Panc1 (cell line): ENCODE results near the gene DFFB. TPM values are rescaled to one million over a fixed set of nuclear protein-coding genes. Genes with fewer than 3 reads are reported as not detected.

ENCODE experiments used
- ATAC-seq: fragments of 200-7000 bp; cut with Tn5 transposase; 2 replicates; pipeline ENCODE4 v1.9.1; 2020; ENCODE audit warnings: mild to moderate bottlenecking, moderate library complexity
- BruUV-seq: library from RNA; stranded (reverse); fragments of 400-500 nt; replicated peaks from 2 replicates; lab custom pipeline; 2021; lab: Mats Ljungman, UMichigan
- CTCF ChIA-PET: fragments of 300-600 bp; sonication (Branson Sonifier 250); formaldehyde crosslinking; loops from one replicate; lab custom pipeline; 2022; ENCODE audit warnings: antibody characterized with exemption; lab: Charles Lee
- POLR2A ChIA-PET: fragments of 300-600 bp; sonication (Branson Sonifier 250); formaldehyde crosslinking; loops from one replicate; lab custom pipeline; 2022; ENCODE audit warnings: antibody characterized with exemption; lab: Charles Lee
- DNase-seq: peaks from one replicate; pipeline ENCODE4 v3.0.0-alpha.2; 2010; ENCODE audit warnings: low read depth, low spot score
- H3K27ac ChIP-seq: 2 replicates; pipeline ENCODE4 v1.5.1; 2011; ENCODE audit warnings: mild to moderate bottlenecking, low read length, inconsistent platforms
- H3K27me3 ChIP-seq: fragments of 200-500 bp; sonication (Bioruptor generic); 2 replicates; pipeline ENCODE4 v1.6.0; 2014; ENCODE audit warnings: low read length, inconsistent platforms; ENCODE audit not compliant: control insufficient read depth, insufficient read depth
- H3K36me3 ChIP-seq: fragments of 200-500 bp; sonication (Bioruptor generic); 2 replicates; pipeline ENCODE4 v1.5.1; 2014; ENCODE audit warnings: inconsistent platforms, mild to moderate bottlenecking, low read length, moderate library complexity; ENCODE audit not compliant: control insufficient read depth, insufficient read depth
- H3K4me1 ChIP-seq: 2 replicates; pipeline ENCODE4 v1.5.1; 2011; ENCODE audit warnings: inconsistent platforms, mild to moderate bottlenecking, low read length, moderate library complexity; ENCODE audit not compliant: control insufficient read depth, insufficient read depth
- H3K4me3 ChIP-seq, 2 experiments: 2 replicates each; pipeline ENCODE4 v1.5.1; 2011 to 2012; ENCODE audit warnings: low read depth in 2 of 2, low read length in 2 of 2, mild to moderate bottlenecking in 2 of 2, inconsistent platforms in 1 of 2, moderate library complexity in 1 of 2
- H3K9me3 ChIP-seq: fragments of 200-500 bp; sonication (Bioruptor generic); 2 replicates; pipeline ENCODE4 v1.5.1; 2014; ENCODE audit warnings: low read depth, mild to moderate bottlenecking, inconsistent platforms, low read length, moderate library complexity; ENCODE audit not compliant: control insufficient read depth, insufficient read depth
- POLR2AphosphoS5 ChIP-seq: IDR thresholded peaks from 2 replicates; pipeline ENCODE4 v1.6.1; 2012; ENCODE audit warnings: mild to moderate bottlenecking, low read depth, low read length, moderate library complexity
- SIN3A ChIP-seq: IDR thresholded peaks from 2 replicates; pipeline ENCODE4 v1.6.1; 2012; ENCODE audit warnings: low read depth, mild to moderate bottlenecking, low read length, moderate library complexity, borderline replicate concordance; ENCODE audit not compliant: insufficient read depth
- TCF7L2 ChIP-seq: IDR thresholded peaks from 2 replicates; pipeline ENCODE4 v1.6.1; 2011; ENCODE audit warnings: mild to moderate bottlenecking, low read depth, low read length, inconsistent platforms
- in situ Hi-C: cut with HindIII; loops from 2 replicates; pipeline ENCODE4 v1.10.0; 2016; ENCODE audit warnings: low sequenced_read_pairs, low pct_unique_long_range_greater_than_20kb
- intact Hi-C: fragments of 100-400 bp; cut with micrococcal nuclease; formaldehyde crosslinking; loops from one replicate; pipeline ENCODE4 v1.10.0; 2022; ENCODE audit not compliant: unreplicated experiment
- total RNA-seq: library from RNA; stranded (reverse); gene quantifications from one replicate; pipeline ENCODE4 v1.2.1, GENCODE V29; 2021; ENCODE audit not compliant: unreplicated experiment
- TF ChIP-seq, protein P1 (sequence below), 2 experiments: IDR thresholded peaks; 2 replicates each; pipeline ENCODE4 v1.6.1; 2011 to 2012; ENCODE audit warnings: low read depth in 2 of 2, control low read depth in 1 of 2, low read length in 1 of 2, mild to moderate bottlenecking in 1 of 2, moderate library complexity in 1 of 2; ENCODE audit not compliant: insufficient read depth in 1 of 2
- TF ChIP-seq, protein P2 (sequence below): fragments of 450-650 bp; IDR thresholded peaks from 2 replicates; pipeline ENCODE4 v1.5.1; 2017; ENCODE audit warnings: mild to moderate bottlenecking

Gene DFFB
- total RNA-seq, 1 experiment from 2014 or later, result 3.0 TPM

DNA sequence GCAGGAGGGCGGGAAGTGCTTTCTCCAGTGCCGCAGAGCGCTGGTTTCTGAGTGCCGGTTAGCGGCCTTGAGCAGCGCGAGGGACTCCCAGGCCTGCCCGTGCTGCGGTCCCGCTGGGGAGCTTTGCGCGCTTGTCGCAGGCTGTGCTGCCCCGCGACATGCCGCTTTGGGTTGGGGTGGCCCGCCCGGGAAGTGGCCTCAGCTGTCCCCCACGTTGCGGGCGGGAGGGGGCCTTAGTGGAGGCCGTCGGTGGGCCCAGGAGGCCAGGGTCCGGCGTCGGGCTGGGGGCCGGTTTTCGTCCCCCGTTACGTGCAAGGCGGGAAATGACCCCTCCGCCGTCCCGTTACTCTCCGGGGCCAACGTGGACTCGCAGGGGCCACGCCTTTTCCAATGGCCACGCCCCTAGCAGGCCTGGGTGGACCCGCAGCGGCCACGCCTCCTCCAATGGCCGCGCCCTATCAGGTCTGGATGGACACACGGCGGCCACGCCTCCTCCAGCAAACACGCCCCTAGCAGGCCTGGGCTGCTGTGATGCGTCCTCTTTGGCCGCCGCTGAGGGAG, 43.8 kb downstream of the DFFB start:
- CTCF ChIA-PET, result no interaction called here
- H3K4me3 ChIP-seq, result peak overlapping the region; percentile 87 to 96
- ATAC-seq, result peak; percentile 88
- peak overlapping the region; percentile 94 for H3K27ac ChIP-seq
- in situ Hi-C loops, result no loop called here
- BruUV-seq, result no TSS peak
- POLR2A ChIA-PET, result no interaction called here
- H3K4me1 ChIP-seq, result no peaks in the 10 kb centered on the region
- DNase-seq, result peak; percentile 83
- TF ChIP-seq POLR2AphosphoS5, result no peak
- no peak for TF ChIP-seq TCF7L2
- TF ChIP-seq, protein P1, sequence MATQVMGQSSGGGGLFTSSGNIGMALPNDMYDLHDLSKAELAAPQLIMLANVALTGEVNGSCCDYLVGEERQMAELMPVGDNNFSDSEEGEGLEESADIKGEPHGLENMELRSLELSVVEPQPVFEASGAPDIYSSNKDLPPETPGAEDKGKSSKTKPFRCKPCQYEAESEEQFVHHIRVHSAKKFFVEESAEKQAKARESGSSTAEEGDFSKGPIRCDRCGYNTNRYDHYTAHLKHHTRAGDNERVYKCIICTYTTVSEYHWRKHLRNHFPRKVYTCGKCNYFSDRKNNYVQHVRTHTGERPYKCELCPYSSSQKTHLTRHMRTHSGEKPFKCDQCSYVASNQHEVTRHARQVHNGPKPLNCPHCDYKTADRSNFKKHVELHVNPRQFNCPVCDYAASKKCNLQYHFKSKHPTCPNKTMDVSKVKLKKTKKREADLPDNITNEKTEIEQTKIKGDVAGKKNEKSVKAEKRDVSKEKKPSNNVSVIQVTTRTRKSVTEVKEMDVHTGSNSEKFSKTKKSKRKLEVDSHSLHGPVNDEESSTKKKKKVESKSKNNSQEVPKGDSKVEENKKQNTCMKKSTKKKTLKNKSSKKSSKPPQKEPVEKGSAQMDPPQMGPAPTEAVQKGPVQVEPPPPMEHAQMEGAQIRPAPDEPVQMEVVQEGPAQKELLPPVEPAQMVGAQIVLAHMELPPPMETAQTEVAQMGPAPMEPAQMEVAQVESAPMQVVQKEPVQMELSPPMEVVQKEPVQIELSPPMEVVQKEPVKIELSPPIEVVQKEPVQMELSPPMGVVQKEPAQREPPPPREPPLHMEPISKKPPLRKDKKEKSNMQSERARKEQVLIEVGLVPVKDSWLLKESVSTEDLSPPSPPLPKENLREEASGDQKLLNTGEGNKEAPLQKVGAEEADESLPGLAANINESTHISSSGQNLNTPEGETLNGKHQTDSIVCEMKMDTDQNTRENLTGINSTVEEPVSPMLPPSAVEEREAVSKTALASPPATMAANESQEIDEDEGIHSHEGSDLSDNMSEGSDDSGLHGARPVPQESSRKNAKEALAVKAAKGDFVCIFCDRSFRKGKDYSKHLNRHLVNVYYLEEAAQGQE (IDR thresholded peaks at IDR 0.05; ENCODE audit: insufficient read depth in 1 of 2, low read depth in 2 of 2, low read length in 1 of 2), result no peak; a peak in 1 of 4 replicates
- TF ChIP-seq SIN3A, result no peak
- TF ChIP-seq, protein P2, sequence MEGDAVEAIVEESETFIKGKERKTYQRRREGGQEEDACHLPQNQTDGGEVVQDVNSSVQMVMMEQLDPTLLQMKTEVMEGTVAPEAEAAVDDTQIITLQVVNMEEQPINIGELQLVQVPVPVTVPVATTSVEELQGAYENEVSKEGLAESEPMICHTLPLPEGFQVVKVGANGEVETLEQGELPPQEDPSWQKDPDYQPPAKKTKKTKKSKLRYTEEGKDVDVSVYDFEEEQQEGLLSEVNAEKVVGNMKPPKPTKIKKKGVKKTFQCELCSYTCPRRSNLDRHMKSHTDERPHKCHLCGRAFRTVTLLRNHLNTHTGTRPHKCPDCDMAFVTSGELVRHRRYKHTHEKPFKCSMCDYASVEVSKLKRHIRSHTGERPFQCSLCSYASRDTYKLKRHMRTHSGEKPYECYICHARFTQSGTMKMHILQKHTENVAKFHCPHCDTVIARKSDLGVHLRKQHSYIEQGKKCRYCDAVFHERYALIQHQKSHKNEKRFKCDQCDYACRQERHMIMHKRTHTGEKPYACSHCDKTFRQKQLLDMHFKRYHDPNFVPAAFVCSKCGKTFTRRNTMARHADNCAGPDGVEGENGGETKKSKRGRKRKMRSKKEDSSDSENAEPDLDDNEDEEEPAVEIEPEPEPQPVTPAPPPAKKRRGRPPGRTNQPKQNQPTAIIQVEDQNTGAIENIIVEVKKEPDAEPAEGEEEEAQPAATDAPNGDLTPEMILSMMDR, result no peak
- intact Hi-C loops, result loop anchor here (1.0 kb wide), 1 partner anchor 44 kb away; the partner anchor contains the start of genes CEP104 and DFFB
- H3K36me3 ChIP-seq, result no peaks in the 10 kb centered on the region; the same call in 1 of the 2 replicates
- H3K27me3 ChIP-seq, result no peaks in the 10 kb centered on the region
- no peaks in the 10 kb centered on the region; the same call in 1 of the 2 replicates for H3K9me3 ChIP-seq

DNA sequence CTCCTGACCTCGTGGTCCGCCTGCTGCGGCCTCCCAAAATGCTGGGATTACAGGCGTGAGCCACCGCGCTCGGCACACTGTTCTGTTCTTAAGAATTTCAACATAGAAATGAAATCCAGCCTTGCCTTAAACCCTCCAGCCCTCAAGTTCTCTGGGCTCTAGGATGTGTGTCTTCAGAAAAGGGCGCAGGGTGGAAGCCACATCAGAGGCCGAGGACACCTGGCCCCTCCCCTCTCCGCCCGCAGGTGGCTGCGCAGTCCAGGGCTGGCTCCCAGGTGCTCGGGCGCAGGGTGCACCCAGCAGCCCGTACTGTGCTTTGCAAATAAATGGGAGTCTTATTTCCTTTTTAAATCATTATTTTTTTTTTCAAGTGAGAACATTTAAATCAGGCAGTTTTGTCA, 44.8 kb downstream of the DFFB start:
- Histone ChIP-seq H3K4me1 (no peaks in the 10 kb centered on the region), H3K4me3 (no peak overlapping the region), H3K27me3 (no peaks in the 10 kb centered on the region), H3K9me3 (no peaks in the 10 kb centered on the region; the same call in 1 of the 2 replicates), H3K27ac (no peak overlapping the region), H3K36me3 (no peaks in the 10 kb centered on the region; the same call in 1 of the 2 replicates)
- TF ChIP-seq, protein P1 (IDR thresholded peaks at IDR 0.05; ENCODE audit: insufficient read depth in 1 of 2, low read depth in 2 of 2, low read length in 1 of 2), result no peak
- TF ChIP-seq, protein P2, result no peak
- TF ChIP-seq SIN3A (no peak), TCF7L2 (no peak), POLR2AphosphoS5 (no peak)
- intact Hi-C loops (no loop called here), in situ Hi-C loops (no loop called here)
- ChIA-PET CTCF (no interaction called here), POLR2A (no interaction called here)
- no peak for DNase-seq
- ATAC-seq, result no peak
- no TSS peak for BruUV-seq
